Measurements from ENCODE around the gene NUP214. TPM values are rescaled to one million over a fixed set of nuclear protein-coding genes. Genes with fewer than 3 reads are reported as not detected.

NUP214 gene
- 18.0 and 21.5 TPM in 2 replicates for total RNA-seq (2014; rRNA removed)
- polyA plus RNA-seq (2012) = 19.4 TPM

DNA sequence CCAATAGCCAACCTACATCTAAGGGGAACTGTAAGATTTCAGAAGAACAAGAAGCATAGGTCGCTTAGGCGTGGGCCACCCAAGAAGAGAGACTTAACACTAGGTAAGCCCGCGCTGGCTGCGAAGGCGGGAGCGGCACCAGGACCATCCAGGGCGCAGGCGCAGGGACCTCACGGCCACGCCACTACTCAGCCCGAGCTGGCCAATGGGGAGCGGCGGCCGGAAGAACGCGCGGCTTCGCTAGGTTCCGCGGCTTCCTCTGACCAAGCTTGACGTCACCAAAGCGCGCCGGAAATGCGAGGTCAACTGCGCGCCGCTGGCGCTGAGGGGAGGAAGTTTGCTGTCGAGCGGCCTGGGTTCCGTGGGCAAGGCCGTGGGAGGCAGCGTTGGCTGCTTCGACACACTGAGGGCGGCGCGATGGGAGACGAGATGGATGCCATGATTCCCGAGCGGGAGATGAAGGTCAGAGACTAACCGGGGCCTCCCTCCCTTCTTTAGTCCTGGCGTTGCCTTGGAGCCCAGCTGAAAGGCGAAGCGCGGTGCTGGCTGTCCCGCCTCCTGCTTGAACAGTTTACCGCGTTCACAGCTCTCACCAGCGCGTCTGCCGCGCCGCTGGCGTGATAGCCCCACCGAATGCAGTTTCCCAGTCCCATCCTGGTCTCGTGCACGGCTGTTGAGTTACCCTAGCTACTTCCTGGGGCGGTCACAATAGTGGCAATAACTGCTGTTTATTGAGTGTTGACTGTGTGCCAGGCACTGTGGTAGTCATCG, at the start of gene NUP214:
Gene NUP214, plus strand, starts transcription at position 299 of the 771 bp plus-strand sequence. Its CDS starts 119 bp downstream, at position 418.
- peak; percentile 95 for DNase-seq (ENCODE audit: low read depth)

DNA sequence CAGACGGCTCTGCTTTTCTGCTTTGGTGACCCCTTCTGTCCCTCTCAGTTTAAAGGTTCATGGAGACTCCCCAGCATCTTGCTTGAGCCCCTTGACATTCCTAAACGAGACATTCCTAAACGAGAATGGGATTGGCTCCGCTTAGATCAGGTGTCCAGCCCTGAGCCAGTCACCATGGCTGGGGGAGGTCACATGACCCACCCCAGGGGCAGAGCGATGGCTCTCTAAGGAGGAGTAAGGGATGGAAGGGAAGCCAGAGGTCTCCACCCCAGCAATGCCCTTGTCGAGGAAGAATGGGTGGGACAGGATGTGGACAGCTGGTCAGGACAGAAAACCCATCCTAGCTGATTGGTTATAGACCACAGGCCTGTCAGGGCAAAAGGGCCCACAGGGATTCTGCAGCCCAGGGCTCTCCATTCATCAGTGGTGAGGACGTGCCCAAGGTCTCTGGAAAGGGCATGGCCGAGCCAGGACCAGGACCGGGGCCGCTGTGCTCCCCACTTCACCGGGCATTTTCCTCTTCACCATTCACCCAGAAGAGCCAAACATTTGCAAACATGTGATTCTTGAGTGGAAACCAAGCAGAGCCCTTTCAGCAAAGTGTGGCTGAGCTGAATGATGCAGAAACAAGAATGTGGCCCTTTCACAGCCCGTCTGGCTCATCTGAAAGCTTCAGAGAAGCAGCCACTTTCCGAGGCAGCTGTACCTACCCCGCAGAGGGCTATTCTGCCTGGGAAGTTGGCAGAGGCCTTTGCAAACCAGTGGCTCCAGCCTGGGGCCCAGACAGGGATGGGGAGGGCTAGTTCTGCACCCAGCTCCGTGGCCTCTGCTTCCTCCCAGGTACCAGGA, 48.8 kb upstream of the NUP214 start:
- DNase-seq (ENCODE audit: low read depth) = no peak

DNA sequence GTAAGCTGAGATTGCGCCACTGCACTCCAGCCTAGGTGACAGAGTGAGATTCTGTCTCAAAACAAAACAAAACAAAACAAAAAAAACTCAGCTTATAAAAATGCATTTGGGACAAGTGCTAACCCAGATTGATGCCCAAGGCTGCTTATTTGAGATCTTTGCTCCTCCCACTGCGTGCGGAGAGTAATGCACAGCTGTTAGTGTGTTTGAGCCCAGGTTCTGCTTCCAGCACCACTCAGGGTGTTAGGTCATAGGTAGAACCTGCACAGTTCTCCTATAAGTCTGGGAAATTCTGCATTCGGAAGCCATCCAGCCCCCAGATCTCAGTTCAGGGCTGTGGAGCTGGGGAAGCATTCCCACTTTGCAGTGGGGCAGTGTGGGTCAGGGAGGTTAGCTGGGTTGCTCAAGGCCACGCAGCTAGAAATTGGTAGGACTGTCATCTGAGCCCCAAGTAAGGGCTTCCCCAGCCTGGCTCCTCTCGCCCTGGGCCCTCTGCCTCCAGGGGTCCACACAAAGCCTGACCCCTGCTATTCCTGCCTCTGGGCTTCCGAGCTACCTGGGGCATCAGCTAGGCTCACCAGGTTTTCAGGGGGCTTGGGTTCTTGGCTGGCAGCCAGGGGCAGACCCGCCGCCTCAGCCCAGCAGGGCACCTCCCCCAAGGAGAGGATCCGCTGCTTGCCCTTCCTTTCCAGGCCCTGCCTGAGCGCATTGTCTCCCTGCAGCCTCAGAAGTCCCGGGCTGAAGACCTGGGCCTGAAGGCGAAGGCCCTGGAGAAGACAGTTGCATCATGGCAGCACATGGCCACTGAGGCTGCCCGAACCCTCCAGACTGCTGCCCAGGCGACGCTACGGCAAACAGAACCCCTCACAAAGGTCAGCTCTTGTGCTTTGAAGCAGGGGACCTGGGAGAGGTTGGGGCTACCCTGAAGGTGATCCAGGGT, 46.7 kb upstream of the NUP214 start:
- DNase-seq (ENCODE audit: low read depth) = no peak

DNA sequence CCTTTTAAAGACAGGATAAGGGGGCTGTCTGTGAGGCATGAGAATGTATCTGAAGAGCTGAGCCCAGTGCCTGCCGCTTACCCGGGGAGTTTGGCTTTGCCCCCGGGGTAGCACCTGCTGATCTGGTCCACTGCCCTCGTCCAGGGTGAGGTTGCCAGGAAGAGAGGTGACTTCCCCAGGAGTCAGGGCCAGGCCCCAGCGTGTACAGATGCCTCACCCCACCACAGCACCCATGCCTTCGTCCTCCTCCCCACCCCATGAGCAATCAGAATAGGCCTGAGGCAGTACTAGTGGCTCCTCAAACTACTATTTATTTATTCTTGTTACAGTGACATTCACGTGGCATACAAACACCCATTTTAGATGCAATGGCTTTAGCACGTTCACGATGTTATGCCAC, 44.8 kb upstream of the NUP214 start:
- no peak for DNase-seq (ENCODE audit: low read depth)

DNA sequence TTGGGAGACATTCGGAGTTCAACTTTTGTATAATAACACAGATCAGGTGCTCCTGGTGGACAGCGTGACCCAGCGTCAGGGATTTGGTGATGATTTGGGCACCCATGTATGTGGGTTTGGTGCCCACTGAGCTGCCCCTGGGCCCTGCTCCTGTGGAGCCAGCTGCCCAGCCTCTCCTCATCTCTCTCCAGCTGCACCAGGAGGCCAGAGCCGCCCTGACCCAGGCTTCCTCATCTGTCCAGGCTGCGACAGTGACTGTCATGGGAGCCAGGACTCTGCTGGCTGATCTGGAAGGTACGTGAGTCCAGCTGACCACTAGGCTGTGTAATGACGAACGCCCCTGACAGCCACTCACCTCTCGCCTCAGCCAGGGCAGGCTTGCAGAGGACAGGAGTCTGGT, 43.5 kb upstream of the NUP214 start:
- no peak for DNase-seq (ENCODE audit: low read depth)

DNA sequence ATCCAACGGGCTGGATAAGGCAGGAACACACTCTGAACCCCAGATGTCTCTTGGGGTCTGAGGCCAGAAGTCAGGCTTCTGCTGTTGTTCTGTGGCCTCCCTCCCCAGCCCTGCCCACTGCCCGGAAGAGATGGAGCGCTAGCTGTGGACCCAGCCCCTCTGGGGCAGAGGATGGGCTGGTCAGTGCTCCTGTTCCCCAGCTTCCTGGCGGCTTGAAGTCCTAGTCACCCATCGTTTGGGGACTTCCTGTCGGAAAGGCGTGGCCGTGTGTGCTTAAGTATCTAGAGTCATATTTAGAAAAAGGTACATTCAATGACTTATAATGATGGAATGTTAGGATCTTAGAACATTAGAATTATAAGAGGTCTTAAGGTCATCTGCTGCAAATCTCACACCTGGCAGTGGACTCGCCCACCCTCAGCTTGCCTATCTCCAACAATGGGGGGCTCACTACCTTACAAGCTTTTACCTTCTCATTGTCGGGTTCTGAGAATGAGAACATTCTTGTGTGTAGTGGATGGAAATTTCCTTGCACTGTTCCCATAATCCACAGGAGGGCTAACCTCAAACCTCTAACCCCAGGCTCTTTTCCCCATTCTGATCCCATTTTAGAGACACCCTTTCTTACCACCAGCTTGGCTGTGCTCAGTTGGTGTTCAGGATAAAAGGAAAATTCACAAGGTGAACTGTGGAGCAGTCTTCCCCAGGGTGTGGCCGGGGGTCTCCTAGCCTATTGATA, 42.4 kb upstream of the NUP214 start:
- no peak for DNase-seq (ENCODE audit: low read depth)

DNA sequence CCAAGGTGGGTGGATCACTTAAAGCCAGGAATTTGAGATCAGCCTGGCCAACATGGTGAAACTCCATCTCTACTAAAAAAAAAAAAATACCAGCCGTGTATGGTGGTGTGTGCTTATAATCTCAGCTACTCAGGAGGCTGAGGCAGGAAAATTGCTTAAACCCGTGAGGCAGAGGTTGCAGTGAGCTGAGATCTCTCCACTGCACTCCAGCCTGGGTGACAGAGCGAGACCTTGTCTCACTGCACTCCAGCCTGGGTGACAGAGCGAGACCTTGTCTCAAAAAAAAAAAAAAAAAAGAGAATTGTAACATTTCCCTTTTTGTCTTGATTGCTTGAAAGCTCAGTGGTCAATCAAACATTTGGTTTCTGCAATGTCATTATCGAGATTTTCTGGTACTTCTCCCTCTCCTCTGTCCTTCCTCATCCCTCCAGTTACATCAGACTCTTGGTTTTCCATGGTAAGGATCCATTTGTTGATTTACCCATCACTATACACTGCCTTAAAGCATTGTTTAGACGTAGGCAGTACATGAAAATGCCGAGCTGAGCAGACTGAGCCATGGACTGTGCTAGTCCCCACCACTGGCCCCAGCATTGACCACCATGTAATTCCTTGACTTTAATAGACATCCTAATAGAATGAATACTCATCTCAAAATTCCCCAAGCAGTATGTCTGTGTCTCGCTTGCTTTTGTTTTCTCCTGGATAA, 40.6 kb upstream of the NUP214 start:
- DNase-seq (ENCODE audit: low read depth) = no peak

DNA sequence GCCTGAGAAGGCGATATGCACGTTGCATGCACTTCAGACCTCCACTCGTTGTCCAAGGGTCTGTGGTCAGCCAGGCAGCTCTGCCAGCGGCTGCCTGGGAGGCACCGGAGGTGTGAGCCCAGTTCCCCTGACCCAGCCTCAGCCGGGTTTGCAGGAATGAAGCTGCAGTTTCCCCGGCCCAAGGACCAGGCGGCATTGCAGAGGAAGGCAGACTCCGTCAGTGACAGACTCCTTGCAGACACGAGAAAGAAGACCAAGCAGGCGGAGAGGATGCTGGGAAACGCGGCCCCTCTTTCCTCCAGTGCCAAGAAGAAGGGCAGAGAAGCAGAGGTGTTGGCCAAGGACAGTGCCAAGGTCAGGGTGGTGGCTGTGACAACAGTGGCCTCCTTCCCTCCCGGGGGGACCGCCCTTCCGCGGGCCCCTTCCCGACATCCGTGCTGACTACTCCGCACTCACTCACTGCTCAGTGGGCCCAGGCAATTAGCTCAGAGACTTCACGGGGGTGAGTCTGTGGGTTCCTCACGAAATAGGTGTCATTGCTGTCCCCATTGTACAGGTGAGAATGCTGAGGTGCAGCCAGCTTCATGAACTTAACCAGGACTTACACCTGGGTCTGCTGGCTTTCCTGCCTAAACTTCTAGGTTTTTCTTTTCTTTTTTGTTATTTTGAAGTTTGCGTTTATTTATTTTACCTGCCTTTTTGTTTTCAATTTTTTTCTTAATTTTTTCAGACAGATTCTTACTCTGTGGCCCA, 39.8 kb upstream of the NUP214 start:
- DNase-seq (ENCODE audit: low read depth) = no peak

DNA sequence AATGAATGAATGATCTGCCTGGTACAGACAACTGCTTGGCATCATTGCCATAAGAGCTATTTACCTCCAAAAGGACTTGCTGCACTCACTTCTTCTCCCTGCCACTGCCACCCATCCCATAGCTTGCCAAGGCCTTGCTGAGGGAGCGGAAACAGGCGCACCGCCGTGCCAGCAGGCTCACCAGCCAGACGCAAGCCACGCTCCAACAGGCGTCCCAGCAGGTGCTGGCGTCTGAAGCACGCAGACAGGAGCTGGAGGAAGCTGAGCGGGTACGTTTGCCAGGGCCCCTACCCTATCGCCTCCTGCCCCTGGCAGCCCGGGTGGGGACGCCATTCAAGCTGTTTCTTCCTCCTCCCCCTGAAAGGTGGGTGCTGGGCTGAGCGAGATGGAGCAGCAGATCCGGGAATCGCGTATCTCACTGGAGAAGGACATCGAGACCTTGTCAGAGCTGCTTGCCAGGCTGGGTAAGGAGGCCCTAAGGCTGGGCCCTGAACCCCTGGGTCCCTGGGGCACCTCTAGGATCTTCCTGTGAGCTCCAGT, 38.0 kb upstream of the NUP214 start:
- no peak for DNase-seq (ENCODE audit: low read depth)

- DNase-seq (ENCODE audit: low read depth) = no peak
These were observed 35.2 kb upstream of the NUP214 start for GRCh38 chr9:131090025-131090787.

- DNase-seq (ENCODE audit: low read depth) = no peak
These were observed 33.9 kb upstream of the NUP214 start for GRCh38 chr9:131091352-131091992.

DNA sequence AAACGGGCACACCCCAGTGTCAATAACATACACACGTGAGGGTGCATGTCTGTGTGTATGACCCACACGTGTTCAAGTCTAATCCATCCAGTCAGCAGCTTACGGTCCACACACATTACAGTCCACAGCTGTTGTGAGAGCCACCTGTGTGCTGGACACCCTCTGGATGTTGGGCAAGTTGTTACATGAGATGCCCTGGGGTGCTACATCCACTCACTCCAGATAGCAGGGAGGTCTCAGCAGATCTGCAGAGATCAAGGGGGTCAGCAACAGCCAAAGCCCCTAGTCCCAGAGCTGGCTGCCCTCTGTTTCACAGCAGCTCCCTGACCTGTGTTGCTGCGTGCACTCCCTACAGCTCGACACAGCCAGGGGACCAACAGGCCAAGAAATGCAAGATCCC, 33.4 kb upstream of the NUP214 start:
- no peak for DNase-seq (ENCODE audit: low read depth)

- DNase-seq (ENCODE audit: low read depth) = no peak
These were observed 32.6 kb upstream of the NUP214 start for GRCh38 chr9:131092548-131093440.

DNA sequence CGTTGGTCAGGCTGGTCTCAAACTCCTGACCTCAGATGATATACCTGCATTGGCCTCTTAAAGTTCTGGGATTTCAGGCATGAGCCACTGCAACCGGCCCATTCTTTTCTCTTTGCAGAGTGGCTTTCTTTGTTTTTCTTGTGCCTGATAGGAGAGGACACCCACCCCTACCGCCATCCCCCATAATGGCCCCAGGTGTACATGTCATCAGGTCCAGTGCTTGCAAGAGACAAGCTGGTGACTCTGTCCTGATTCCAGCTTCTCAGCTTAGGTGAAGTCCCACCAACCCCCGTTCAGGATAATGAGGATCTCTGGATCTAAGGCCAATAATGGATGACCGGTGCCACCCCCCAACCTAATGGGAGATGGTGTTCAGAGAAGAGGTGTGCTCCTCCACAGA, 31.4 kb upstream of the NUP214 start:
- no peak for DNase-seq (ENCODE audit: low read depth)

GRCh38 chr9:131094622-131095021, 30.8 kb upstream of the NUP214 start:
- DNase-seq (ENCODE audit: low read depth) = peak; percentile 51

- no peak for DNase-seq (ENCODE audit: low read depth)
These were observed 29.6 kb upstream of the NUP214 start for GRCh38 chr9:131095666-131096268.
